SK-N-SH (cell line): ENCODE data around the gene YY1. TPM values are rescaled to one million over a fixed set of nuclear protein-coding genes. Genes with fewer than 3 reads are reported as not detected.

ENCODE experiments used
- CTCF ChIA-PET: fragments of 300-600, 350-600 bp; formaldehyde crosslinking; extraction: SDS; loops from one replicate; lab custom pipeline; 2021; lab: Yijun Ruan, JAX
- POLR2A ChIA-PET: fragments of 350-600 bp; sonication (Branson Sonifier 250); formaldehyde crosslinking; extraction: SDS; loops from one replicate; lab custom pipeline; 2020; ENCODE audit warnings: antibody characterized with exemption, inconsistent platforms; lab: Yijun Ruan, JAX
- DNase-seq: peaks from one replicate; pipeline ENCODE4 v3.0.0; 2012
- H2AFZ ChIP-seq: fragments of 200-600 bp; sonication (generic); 2 replicates; pipeline ENCODE4 v1.8.1; 2016; ENCODE audit warnings: antibody characterized with exemption, mild to moderate bottlenecking, low read depth
- H3F3A ChIP-seq: fragments of 200-600 bp; sonication (generic); replicated peaks from 2 replicates; pipeline ENCODE3; 2016; ENCODE audit warnings: antibody characterized with exemption, mild to moderate bottlenecking; ENCODE audit not compliant: insufficient read depth
- H3K27ac ChIP-seq, 2 experiments: fragments of 200-500 bp in 1 of 2; fragments of 200-600 bp in 1 of 2; sonication (Bioruptor generic) in 1 of 2; sonication (generic), shearing (Covaris generic) in 1 of 2; 2 replicates each; pipeline versions ENCODE4 v1.5.1 to v1.6.1; 2014 to 2016; ENCODE audit warnings: low read depth in 2 of 2, inconsistent platforms in 1 of 2, low read length in 1 of 2, mild to moderate bottlenecking in 1 of 2, mixed read lengths in 1 of 2
- H3K27me3 ChIP-seq: fragments of 200-600 bp; sonication (generic), shearing (Covaris generic); 2 replicates; pipeline ENCODE4 v1.6.1; 2016; ENCODE audit warnings: mixed run types; ENCODE audit not compliant: insufficient read depth
- H3K36me3 ChIP-seq, 2 experiments: fragments of 200-500 bp in 1 of 2; fragments of 200-600 bp in 1 of 2; sonication (Bioruptor generic) in 1 of 2; sonication (generic) in 1 of 2; replicated peaks in 1 of 2; 2 replicates each; pipeline versions ENCODE3 to v1.5.1; 2014 to 2016; ENCODE audit warnings: low read length in 1 of 2, mild to moderate bottlenecking in 1 of 2; ENCODE audit not compliant: insufficient read depth in 2 of 2, control insufficient read depth in 1 of 2
- H3K4me1 ChIP-seq, 2 experiments: fragments of 200-500 bp in 1 of 2; fragments of 200-600 bp in 1 of 2; sonication (Bioruptor generic) in 1 of 2; sonication (generic), shearing (Covaris generic) in 1 of 2; 2 replicates each; pipeline versions ENCODE4 v1.5.1 to v1.6.1; 2014 to 2016; ENCODE audit warnings: low read depth in 1 of 2, low read length in 1 of 2, mixed run types in 1 of 2; ENCODE audit not compliant: insufficient read depth in 2 of 2, control insufficient read depth in 1 of 2
- H3K4me2 ChIP-seq: fragments of 200-600 bp; sonication (generic), shearing (Covaris generic); 2 replicates; pipeline ENCODE4 v1.6.1; 2017; ENCODE audit warnings: mixed run types
- H3K4me3 ChIP-seq, 2 experiments: fragments of 200-500 bp in 1 of 2; fragments of 200-600 bp in 1 of 2; sonication (Bioruptor generic) in 1 of 2; sonication (generic), shearing (Covaris generic) in 1 of 2; 2 replicates each; pipeline versions ENCODE4 v1.5.1 to v1.8.1; 2014 to 2016; ENCODE audit warnings: low read depth in 2 of 2, inconsistent platforms in 1 of 2, low read length in 1 of 2, mild to moderate bottlenecking in 1 of 2, mixed read lengths in 1 of 2, moderate library complexity in 1 of 2
- H3K79me2 ChIP-seq: fragments of 200-600 bp; sonication (generic); 2 replicates; pipeline ENCODE4 v1.8.1; 2017; ENCODE audit warnings: mild to moderate bottlenecking; ENCODE audit not compliant: insufficient read depth
- H3K9ac ChIP-seq: fragments of 200-600 bp; sonication (generic); 2 replicates; pipeline ENCODE4 v1.6.1; 2017; ENCODE audit warnings: mixed run types
- H3K9me2 ChIP-seq: fragments of 200-600 bp; sonication (generic); 2 replicates; pipeline ENCODE4 v1.6.1; 2017; ENCODE audit warnings: mixed run types
- H3K9me3 ChIP-seq: fragments of 200-600 bp; sonication (generic); 2 replicates; pipeline ENCODE4 v1.6.1; 2017; ENCODE audit warnings: mixed run types, mild to moderate bottlenecking, moderate library complexity
- H4K20me1 ChIP-seq: fragments of 200-600 bp; sonication (generic); 2 replicates; pipeline ENCODE4 v1.6.1; 2017; ENCODE audit warnings: mild to moderate bottlenecking, mixed run types; ENCODE audit not compliant: insufficient read depth
- CHD2 ChIP-seq: fragments of 150-350 bp; IDR thresholded peaks from 2 replicates; pipeline ENCODE4 v1.6.1; 2018; ENCODE audit warnings: low read length; ENCODE audit not compliant: partially characterized antibody
- EP300 ChIP-seq, 2 experiments: IDR thresholded peaks; 2 replicates each; pipeline versions ENCODE4 v1.4.0 to v1.6.1; 2012; ENCODE audit warnings: borderline replicate concordance in 1 of 2, low read depth in 1 of 2, low read length in 1 of 2
- EZH2phosphoT487 ChIP-seq: fragments of 200-600 bp; sonication (generic); IDR thresholded peaks from 2 replicates; pipeline ENCODE4 v1.6.1; 2017; ENCODE audit warnings: low read depth, mixed run types, mild to moderate bottlenecking, antibody characterized with exemption, moderate library complexity, borderline replicate concordance
- FOXJ3 ChIP-seq: sonication (generic); formaldehyde crosslinking; IDR thresholded peaks from 2 replicates; pipeline ENCODE4 v1.5.1; 2020; ENCODE audit warnings: mild to moderate bottlenecking, missing genetic modification reagents
- FOXM1 ChIP-seq: IDR thresholded peaks from 2 replicates; pipeline ENCODE4 v1.4.0; 2012; ENCODE audit warnings: low read depth, mild to moderate bottlenecking
- GABPA ChIP-seq: IDR thresholded peaks from 2 replicates; pipeline ENCODE4 v1.4.0; 2012; ENCODE audit warnings: low read depth, mild to moderate bottlenecking
- GATA2 ChIP-seq: sonication (generic); formaldehyde crosslinking; IDR thresholded peaks from 2 replicates; pipeline ENCODE4 v1.5.0; 2020; ENCODE audit warnings: mild to moderate bottlenecking, missing genetic modification reagents
- IRF3 ChIP-seq: fragments of 150-350 bp; IDR thresholded peaks from 2 replicates; pipeline ENCODE4 v1.6.1; 2016; ENCODE audit warnings: mild to moderate bottlenecking, low read depth, low read length
- JUND ChIP-seq: IDR thresholded peaks from 2 replicates; pipeline ENCODE4 v1.4.0; 2012
- MEF2A ChIP-seq: IDR thresholded peaks from 2 replicates; pipeline ENCODE4 v1.4.0; 2012; ENCODE audit warnings: low read depth, borderline replicate concordance
- NFIC ChIP-seq: IDR thresholded peaks from 2 replicates; pipeline ENCODE4 v1.4.0; 2012; ENCODE audit warnings: borderline replicate concordance
- NRF1 ChIP-seq: IDR thresholded peaks from 2 replicates; pipeline ENCODE4 v1.6.1; 2012; ENCODE audit warnings: low read depth, mild to moderate bottlenecking, low read length
- PBX3 ChIP-seq: IDR thresholded peaks from 2 replicates; pipeline ENCODE4; 2012
- POLR2AphosphoS5 ChIP-seq: IDR thresholded peaks from 2 replicates; pipeline ENCODE4 v1.6.1; 2012; ENCODE audit warnings: low read depth, low read length
- SMC3 ChIP-seq: IDR thresholded peaks from 2 replicates; pipeline ENCODE4 v1.6.1; 2012; ENCODE audit warnings: low read depth, low read length, improper control_type of control experiment
- TAF1 ChIP-seq: IDR thresholded peaks from 2 replicates; pipeline ENCODE4 v1.6.1; 2012; ENCODE audit warnings: low read depth, mild to moderate bottlenecking, low read length, moderate library complexity, borderline replicate concordance
- TCF12 ChIP-seq: IDR thresholded peaks from 2 replicates; pipeline ENCODE4 v1.4.0; 2012
- TEAD4 ChIP-seq: IDR thresholded peaks from 2 replicates; pipeline ENCODE4 v1.4.0; 2012; ENCODE audit warnings: mild to moderate bottlenecking, borderline replicate concordance; ENCODE audit not compliant: insufficient read depth
- USF1 ChIP-seq: IDR thresholded peaks from 2 replicates; pipeline ENCODE4 v1.4.0; 2012; ENCODE audit warnings: low read depth, borderline replicate concordance
- USF2 ChIP-seq: fragments of 150-350 bp; IDR thresholded peaks from 2 replicates; pipeline ENCODE4 v1.6.1; 2017; ENCODE audit warnings: antibody characterized with exemption, low read length, low read depth, borderline replicate concordance
- ZBTB33 ChIP-seq: IDR thresholded peaks from 2 replicates; pipeline ENCODE4 v1.4.0; 2012; ENCODE audit warnings: low read depth, borderline replicate concordance
- WGBS: methylation state at CpG from one replicate; pipeline ENCODE4 v1.1.6; 2017; ENCODE audit warnings: low lambda C conversion rate; 5-methylcytosine and 5-hydroxymethylcytosine counted together
- polyA plus RNA-seq, 3 experiments: library from polyadenylated mRNA; depleted of rRNA; stranded (reverse); fragments of >200 nt; gene quantifications; 2 replicates each; pipeline ENCODE4 v1.2.3, GENCODE V29; 2012
- TF ChIP-seq, protein P1 (sequence below): fragments of 200-600 bp; sonication (generic); IDR thresholded peaks from 2 replicates; pipeline ENCODE4 v1.6.1; 2017; ENCODE audit warnings: antibody characterized with exemption, mild to moderate bottlenecking, moderate library complexity

Gene YY1
- polyA plus RNA-seq (2012; rRNA removed) = 18.1 and 18.6 TPM in 2 replicates
- 23.4 and 25.2 TPM in 2 replicates for polyA plus RNA-seq (2012; cell fraction: cytosol; rRNA removed)
- polyA plus RNA-seq (2012; cell fraction: nucleus; rRNA removed) = 32.0 and 38.8 TPM in 2 replicates

DNA sequence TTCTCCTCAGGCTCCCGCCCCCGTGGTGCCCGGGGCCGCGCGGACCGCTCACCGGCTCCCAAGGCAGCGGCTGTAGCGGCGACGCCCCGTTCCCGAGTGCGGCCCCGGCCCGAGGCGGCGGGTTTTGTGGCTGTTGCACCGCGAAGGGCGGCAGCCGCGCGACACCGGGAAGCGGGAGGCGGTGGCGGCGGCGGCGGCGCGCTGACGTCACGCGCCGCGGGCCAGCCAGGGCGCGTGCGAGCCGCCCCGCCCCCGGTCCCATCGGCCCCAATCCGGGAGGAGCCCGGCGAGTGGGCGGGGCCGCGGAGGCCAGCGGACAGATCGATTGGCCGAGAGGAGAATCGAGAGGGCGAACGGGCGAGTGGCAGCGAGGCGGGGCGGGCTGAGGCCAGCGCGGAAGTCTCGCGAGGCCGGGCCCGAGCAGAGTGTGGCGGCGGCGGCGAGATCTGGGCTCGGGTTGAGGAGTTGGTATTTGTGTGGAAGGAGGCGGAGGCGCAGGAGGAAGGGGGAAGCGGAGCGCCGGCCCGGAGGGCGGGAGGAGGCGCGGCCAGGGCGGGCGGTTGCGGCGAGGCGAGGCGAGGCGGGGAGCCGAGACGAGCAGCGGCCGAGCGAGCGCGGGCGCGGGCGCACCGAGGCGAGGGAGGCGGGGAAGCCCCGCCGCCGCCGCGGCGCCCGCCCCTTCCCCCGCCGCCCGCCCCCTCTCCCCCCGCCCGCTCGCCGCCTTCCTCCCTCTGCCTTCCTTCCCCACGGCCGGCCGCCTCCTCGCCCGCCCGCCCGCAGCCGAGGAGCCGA is at the start of gene YY1:
TSS of gene YY1 (plus strand) at position 726 of the 792 bp plus-strand sequence. CDS start 101 bp downstream, outside the sequence.
- Histone ChIP-seq H3F3A (peaks cover 9% of the 10 kb centered on the region), H3K27me3 (no peaks in the 10 kb centered on the region), H4K20me1 (peaks cover 69% of the 10 kb centered on the region), H3K4me2 (peak within 1 kb of the TSS; percentile 96), H3K9me2 (no peaks in the 10 kb centered on the region), H3K4me1 (peaks cover 7 to 14% of the 10 kb centered on the region in 2 experiments), H3K36me3 (peaks cover 3 to 15% of the 10 kb centered on the region in 2 experiments), H2AFZ (no peak within 1 kb of the TSS), H3K9ac (peak within 1 kb of the TSS; percentile 98), H3K4me3 (peak within 1 kb of the TSS; percentile 92 to 94), H3K27ac (peak within 1 kb of the TSS; percentile 94), H3K79me2 (peaks cover 87% of the 10 kb centered on the region), H3K9me3 (no peaks in the 10 kb centered on the region)
- CTCF ChIA-PET = interaction anchor here (0.7 to 1.5 kb wide), 2 partner anchors 11 to 14 kb away, joined by 3 to 4 read pairs; no protein-coding TSS in a partner anchor
- WGBS = 0% methylated on average over 29 of the region's 125 CpGs
- DNase-seq = peak; percentile 99
- POLR2A ChIA-PET = no interaction called here
- peak; percentile 33 for TF ChIP-seq TAF1
- no peak for TF ChIP-seq MEF2A
- TF ChIP-seq FOXM1 = no peak
- no peak for TF ChIP-seq GATA2 (CRISPR knock-in tag)
- peak; percentile 97 for TF ChIP-seq ZBTB33
- no peak for TF ChIP-seq EZH2phosphoT487
- no peak for TF ChIP-seq GABPA
- no peak for TF ChIP-seq JUND
- no peak for TF ChIP-seq USF2
- no peak for TF ChIP-seq NFIC
- TF ChIP-seq, protein P1, sequence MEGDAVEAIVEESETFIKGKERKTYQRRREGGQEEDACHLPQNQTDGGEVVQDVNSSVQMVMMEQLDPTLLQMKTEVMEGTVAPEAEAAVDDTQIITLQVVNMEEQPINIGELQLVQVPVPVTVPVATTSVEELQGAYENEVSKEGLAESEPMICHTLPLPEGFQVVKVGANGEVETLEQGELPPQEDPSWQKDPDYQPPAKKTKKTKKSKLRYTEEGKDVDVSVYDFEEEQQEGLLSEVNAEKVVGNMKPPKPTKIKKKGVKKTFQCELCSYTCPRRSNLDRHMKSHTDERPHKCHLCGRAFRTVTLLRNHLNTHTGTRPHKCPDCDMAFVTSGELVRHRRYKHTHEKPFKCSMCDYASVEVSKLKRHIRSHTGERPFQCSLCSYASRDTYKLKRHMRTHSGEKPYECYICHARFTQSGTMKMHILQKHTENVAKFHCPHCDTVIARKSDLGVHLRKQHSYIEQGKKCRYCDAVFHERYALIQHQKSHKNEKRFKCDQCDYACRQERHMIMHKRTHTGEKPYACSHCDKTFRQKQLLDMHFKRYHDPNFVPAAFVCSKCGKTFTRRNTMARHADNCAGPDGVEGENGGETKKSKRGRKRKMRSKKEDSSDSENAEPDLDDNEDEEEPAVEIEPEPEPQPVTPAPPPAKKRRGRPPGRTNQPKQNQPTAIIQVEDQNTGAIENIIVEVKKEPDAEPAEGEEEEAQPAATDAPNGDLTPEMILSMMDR = no peak
- TF ChIP-seq SMC3 = no peak
- TF ChIP-seq CHD2 = peak; percentile 99
- TF ChIP-seq USF1 = no peak
- peak; percentile 57; the same call in 1 of the 2 replicates for TF ChIP-seq POLR2AphosphoS5
- no peak for TF ChIP-seq TCF12
- TF ChIP-seq EP300 (IDR thresholded peaks at IDR 0.05; ENCODE audit: borderline replicate concordance in 1 of 2, low read depth in 1 of 2, low read length in 1 of 2) = no peak
- TF ChIP-seq IRF3 = no peak
- 0 out of 2 replicates have a peak, but pooled peaks have one; percentile 2 for TF ChIP-seq PBX3
- no peak for TF ChIP-seq NRF1
- no peak for TF ChIP-seq TEAD4
- TF ChIP-seq FOXJ3 (CRISPR knock-in tag) = no peak
